Measurements from ENCODE around the gene ATP2B1. TPM values are rescaled to one million over a fixed set of nuclear protein-coding genes. Genes with fewer than 3 reads are reported as not detected.

The ATP2B1 gene
- total RNA-seq, 1 donor from 2014 or later: 10.7 TPM

DNA sequence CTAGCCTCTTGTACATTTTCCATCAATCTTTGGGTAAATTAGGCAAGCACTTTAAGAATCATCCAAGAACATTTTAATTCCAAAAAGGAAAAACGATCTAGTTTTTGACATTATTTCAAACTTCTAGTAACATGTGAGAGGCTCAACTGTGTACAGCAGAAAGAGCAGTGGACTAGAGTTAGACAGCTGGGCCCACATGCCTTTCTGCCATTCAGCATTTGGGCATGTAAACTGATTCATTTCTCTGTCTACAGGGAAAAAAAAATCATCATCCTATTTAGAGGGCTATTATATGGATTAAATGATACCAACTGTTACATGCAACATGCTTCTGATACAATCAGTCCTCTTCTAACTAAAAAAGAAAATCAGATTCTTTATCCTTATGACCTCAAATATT, 17.7 kb downstream of the ATP2B1 start:
- TF ChIP-seq, protein P1, sequence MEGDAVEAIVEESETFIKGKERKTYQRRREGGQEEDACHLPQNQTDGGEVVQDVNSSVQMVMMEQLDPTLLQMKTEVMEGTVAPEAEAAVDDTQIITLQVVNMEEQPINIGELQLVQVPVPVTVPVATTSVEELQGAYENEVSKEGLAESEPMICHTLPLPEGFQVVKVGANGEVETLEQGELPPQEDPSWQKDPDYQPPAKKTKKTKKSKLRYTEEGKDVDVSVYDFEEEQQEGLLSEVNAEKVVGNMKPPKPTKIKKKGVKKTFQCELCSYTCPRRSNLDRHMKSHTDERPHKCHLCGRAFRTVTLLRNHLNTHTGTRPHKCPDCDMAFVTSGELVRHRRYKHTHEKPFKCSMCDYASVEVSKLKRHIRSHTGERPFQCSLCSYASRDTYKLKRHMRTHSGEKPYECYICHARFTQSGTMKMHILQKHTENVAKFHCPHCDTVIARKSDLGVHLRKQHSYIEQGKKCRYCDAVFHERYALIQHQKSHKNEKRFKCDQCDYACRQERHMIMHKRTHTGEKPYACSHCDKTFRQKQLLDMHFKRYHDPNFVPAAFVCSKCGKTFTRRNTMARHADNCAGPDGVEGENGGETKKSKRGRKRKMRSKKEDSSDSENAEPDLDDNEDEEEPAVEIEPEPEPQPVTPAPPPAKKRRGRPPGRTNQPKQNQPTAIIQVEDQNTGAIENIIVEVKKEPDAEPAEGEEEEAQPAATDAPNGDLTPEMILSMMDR (IDR thresholded peaks at IDR 0.05; ENCODE audit: borderline replicate concordance): no peak
- H3K27me3 ChIP-seq (ENCODE audit: low read depth): no peaks in the 10 kb centered on the region
- H3K4me1 ChIP-seq: peaks cover 27% of the 10 kb centered on the region
- no peak overlapping the region for H3K4me3 ChIP-seq
- intact Hi-C loops (cut with micrococcal nuclease): no loop called here
- no peaks in the 10 kb centered on the region for H3K36me3 ChIP-seq
- no peaks in the 10 kb centered on the region for H3K9me3 ChIP-seq (replicated peaks)
- H3K27ac ChIP-seq (replicated peaks): no peak overlapping the region
- no peak for DNase-seq

GRCh38 chr12:89689306-89689705, 19.3 kb downstream of the ATP2B1 start:
- Histone ChIP-seq H3K27ac (replicated peaks) (no peak overlapping the region), H3K36me3 (no peaks in the 10 kb centered on the region), H3K27me3 (ENCODE audit: low read depth) (no peaks in the 10 kb centered on the region), H3K4me3 (no peak overlapping the region), H3K9me3 (replicated peaks) (no peaks in the 10 kb centered on the region), H3K4me1 (peaks cover 20% of the 10 kb centered on the region)
- no peak for DNase-seq
- intact Hi-C loops (cut with micrococcal nuclease): no loop called here
- TF ChIP-seq, protein P1 (IDR thresholded peaks at IDR 0.05; ENCODE audit: borderline replicate concordance): no peak

DNA sequence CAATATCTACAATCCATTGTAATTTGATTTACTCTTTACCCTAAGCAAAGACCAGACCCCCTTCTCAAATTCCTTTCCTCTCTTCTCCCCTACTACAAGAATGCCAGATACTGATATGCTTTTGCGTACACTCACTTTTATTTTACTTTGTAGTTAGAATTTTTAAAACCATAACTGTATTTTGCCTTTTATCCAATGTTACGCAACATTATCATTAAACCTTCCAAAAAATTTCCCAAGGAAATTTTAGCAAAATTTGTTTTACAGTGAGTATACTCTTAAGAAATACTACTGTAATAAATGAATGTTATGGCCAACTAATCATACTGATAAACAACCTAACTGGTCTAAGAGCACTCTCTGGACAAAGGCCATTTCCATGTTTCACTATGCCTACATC, 22.3 kb downstream of the ATP2B1 start:
- Histone ChIP-seq H3K27me3 (ENCODE audit: low read depth) (no peaks in the 10 kb centered on the region), H3K36me3 (no peaks in the 10 kb centered on the region), H3K4me1 (peaks cover 9% of the 10 kb centered on the region), H3K9me3 (replicated peaks) (peaks cover 22% of the 10 kb centered on the region), H3K4me3 (no peak overlapping the region), H3K27ac (replicated peaks) (no peak overlapping the region)
- no peak for DNase-seq
- intact Hi-C loops (cut with micrococcal nuclease): no loop called here
- TF ChIP-seq, protein P1 (IDR thresholded peaks at IDR 0.05; ENCODE audit: borderline replicate concordance): no peak

DNA sequence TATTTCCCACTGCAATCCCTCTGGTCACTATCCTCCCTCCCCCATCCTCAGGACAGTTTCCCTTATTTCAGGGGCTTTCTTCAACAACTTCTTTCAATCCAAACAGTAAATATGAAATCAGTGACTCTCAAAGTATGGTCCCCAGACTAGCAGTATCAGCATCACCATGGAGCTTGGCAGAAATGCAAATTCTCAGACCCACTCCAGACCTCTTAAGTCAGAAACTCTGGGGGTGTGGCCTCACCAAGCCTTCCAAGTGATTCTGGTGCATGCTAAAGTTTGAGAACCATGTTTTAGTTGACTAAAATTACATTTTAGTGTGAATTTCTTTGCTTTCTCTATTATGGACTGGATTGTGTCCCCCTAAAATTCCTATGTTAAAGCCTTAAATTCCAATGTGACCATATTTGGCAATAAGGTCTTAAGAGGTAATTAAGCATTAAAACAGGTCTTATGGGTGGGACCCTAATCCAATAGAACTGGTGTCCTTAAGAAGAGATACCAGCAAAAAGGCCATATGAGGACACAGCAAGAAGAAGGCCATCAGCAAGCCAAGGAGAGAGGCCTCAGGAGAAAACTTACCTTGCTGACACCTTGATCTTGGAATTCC, 23.2 kb downstream of the ATP2B1 start:
- Histone ChIP-seq H3K9me3 (replicated peaks) (peaks cover 31% of the 10 kb centered on the region), H3K4me1 (peaks cover 9% of the 10 kb centered on the region), H3K36me3 (no peaks in the 10 kb centered on the region), H3K4me3 (no peak overlapping the region), H3K27ac (replicated peaks) (no peak overlapping the region), H3K27me3 (ENCODE audit: low read depth) (no peaks in the 10 kb centered on the region)
- TF ChIP-seq, protein P1 (IDR thresholded peaks at IDR 0.05; ENCODE audit: borderline replicate concordance): no peak
- no peak for DNase-seq
- intact Hi-C loops (cut with micrococcal nuclease): no loop called here

DNA sequence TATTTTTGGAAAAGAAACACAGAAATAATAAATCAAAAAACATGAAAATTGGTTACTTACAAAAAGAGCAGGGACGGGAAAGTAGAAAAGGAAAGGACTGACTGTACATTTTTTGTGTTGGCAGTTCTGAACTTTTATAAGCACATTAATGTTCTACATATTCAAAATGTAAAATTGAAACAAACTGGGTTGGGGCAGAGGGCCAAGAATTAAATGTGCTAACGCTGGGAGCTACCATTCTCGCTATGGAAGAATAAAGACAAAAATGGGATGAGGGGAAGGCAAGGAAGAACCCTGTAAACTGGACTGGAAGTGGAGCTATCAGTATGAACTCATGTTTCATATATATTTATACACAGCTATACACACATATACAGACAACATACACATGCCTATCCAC, 24.5 kb downstream of the ATP2B1 start:
- no peak overlapping the region for H3K4me3 ChIP-seq
- H3K4me1 ChIP-seq: peaks cover 9% of the 10 kb centered on the region
- H3K27me3 ChIP-seq (ENCODE audit: low read depth): no peaks in the 10 kb centered on the region
- TF ChIP-seq, protein P1 (IDR thresholded peaks at IDR 0.05; ENCODE audit: borderline replicate concordance): no peak
- intact Hi-C loops (cut with micrococcal nuclease): no loop called here
- peaks cover 40% of the 10 kb centered on the region for H3K9me3 ChIP-seq (replicated peaks)
- DNase-seq: no peak
- H3K36me3 ChIP-seq: no peaks in the 10 kb centered on the region
- no peak overlapping the region for H3K27ac ChIP-seq (replicated peaks)

Data from left ventricle myocardium inferior (tissue), 1 donor.